Measurements from ENCODE around the gene ZNF646.

- TF ChIP-seq CTCF (IDR thresholded peaks at IDR 0.05) (no peak), POLR2A (IDR thresholded peaks at IDR 0.05) (no peak)
Observed at GRCh38 chr16:31108794-31109558, 34.8 kb downstream of the ZNF646 start.

All from testis (tissue), 2 donors.